HL-60 (cell line): ENCODE data around the gene NEURL2.

Experiments
- DNase-seq, 2 experiments: peaks; one replicate each; pipeline ENCODE4 v3.0.0-alpha.2; 2010 to 2020; ENCODE audit warnings: low read depth in 1 of 2, low spot score in 1 of 2
- H3K27ac ChIP-seq: fragments of 250-450 bp; sonication (Bioruptor Pico); replicated peaks from 2 replicates; pipeline ENCODE4 v1.5.1; 2020; ENCODE audit warnings: mild to moderate bottlenecking, moderate library complexity
- H3K27me3 ChIP-seq: fragments of 250-450 bp; sonication (Bioruptor Pico); 2 replicates; pipeline ENCODE4 v1.5.1; 2021; ENCODE audit warnings: mild to moderate bottlenecking, moderate library complexity; ENCODE audit not compliant: insufficient read depth, poor library complexity, severe bottlenecking
- H3K4me3 ChIP-seq: replicated peaks from 2 replicates; pipeline ENCODE4 v1.5.1; 2011; ENCODE audit warnings: mild to moderate bottlenecking, control low read depth, low read length; ENCODE audit not compliant: insufficient read depth
- CTCF ChIP-seq: IDR thresholded peaks from one replicate; pipeline ENCODE4 v1.5.1; 2011; ENCODE audit warnings: low read length, control low read depth, inconsistent platforms; ENCODE audit not compliant: insufficient read depth
- GABPA ChIP-seq: IDR thresholded peaks from 2 replicates; pipeline ENCODE4 v1.6.1; 2012; ENCODE audit warnings: low read depth
- POLR2AphosphoS5 ChIP-seq: IDR thresholded peaks from 2 replicates; pipeline ENCODE4 v1.6.1; 2012; ENCODE audit warnings: low read depth
- REST ChIP-seq: IDR thresholded peaks from 2 replicates; pipeline ENCODE4 v1.6.1; 2012; ENCODE audit warnings: low read depth; ENCODE audit not compliant: insufficient replicate concordance
- SPI1 ChIP-seq: IDR thresholded peaks from 2 replicates; pipeline ENCODE4 v1.6.1; 2012; ENCODE audit warnings: low read depth, mild to moderate bottlenecking, borderline replicate concordance

Gene NEURL2

GRCh38 chr20:45909817-45910669, 19.0 kb upstream of the NEURL2 start:
- Histone ChIP-seq H3K27me3 (no peaks in the 10 kb centered on the region), H3K4me3 (no peak overlapping the region), H3K27ac (peak overlapping the region; percentile 68)
- TF ChIP-seq POLR2AphosphoS5 (no peak), CTCF (no peak), REST (no peak), SPI1 (no peak), GABPA (no peak)
- peak in 1 of 2 experiments; percentile 56 for DNase-seq

- Histone ChIP-seq H3K27ac (peak overlapping the region; percentile 68), H3K27me3 (no peaks in the 10 kb centered on the region), H3K4me3 (no peak overlapping the region)
- no peak for DNase-seq
- no peak for TF ChIP-seq GABPA
- TF ChIP-seq POLR2AphosphoS5, result no peak
- TF ChIP-seq REST, result no peak
- no peak for TF ChIP-seq SPI1
- TF ChIP-seq CTCF, result no peak
These were observed 18.4 kb upstream of the NEURL2 start for GRCh38 chr20:45909336-45909808.

GRCh38 chr20:45908084-45908483, 17.1 kb upstream of the NEURL2 start:
- no peak overlapping the region for H3K27ac ChIP-seq
- DNase-seq, result no peak
- no peaks in the 10 kb centered on the region for H3K27me3 ChIP-seq
- TF ChIP-seq GABPA, result no peak
- no peak for TF ChIP-seq CTCF
- no peak overlapping the region for H3K4me3 ChIP-seq
